ENCODE results near the gene PRKRA.

Gene PRKRA

DNA sequence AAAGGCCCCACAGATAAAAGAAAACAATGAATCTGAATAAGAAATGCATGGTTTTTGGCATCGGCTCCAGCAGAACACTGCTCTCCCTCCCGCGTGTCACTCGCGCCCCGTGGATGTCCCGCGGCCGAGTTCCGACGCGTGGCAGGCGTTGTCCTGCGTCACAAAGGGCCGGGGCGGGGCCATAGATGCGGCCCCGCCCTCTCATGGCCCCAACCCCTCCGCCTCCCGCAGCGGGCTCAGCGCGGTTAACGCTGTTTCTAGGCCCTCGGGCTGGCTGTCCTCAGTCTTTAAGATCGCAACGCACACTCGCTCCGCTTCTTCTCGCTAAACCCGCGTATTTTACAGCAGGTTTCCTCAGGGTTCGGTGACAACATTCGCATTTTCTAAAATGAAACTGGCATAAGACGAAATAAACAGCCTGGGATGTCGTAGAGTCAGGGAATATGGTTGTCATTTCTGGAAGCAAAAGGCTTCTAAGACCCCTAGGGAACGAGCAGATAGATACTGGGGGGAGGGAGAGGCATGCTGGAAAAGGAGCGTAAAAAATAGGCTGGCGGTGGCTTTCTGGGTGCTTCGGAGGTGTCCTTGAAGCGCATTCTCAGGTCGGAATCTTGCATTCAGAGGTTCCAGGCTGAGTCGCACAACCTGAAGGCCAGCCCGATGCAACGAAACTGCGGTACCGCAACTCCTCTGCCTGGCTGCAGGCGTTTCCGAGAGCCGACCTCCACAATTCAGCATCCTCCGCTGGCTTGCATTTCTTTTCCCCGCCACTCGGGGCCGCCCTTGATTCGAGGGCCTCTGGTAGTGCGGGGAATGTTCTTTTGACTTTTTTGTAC, 27.7 kb upstream of the PRKRA start, which contains the start of gene FKBP7:
TSS of gene FKBP7 (minus strand) at position 162 of the 836 bp plus-strand sequence. CDS start at position 61, 101 bp downstream.
- peaks cover 4% of the 10 kb centered on the region; the same call in 1 of the 2 replicates for H3K4me1 ChIP-seq
- no peaks in the 10 kb centered on the region for H3K36me3 ChIP-seq
- no peaks in the 10 kb centered on the region for H3K27me3 ChIP-seq
- TF ChIP-seq, protein P1, sequence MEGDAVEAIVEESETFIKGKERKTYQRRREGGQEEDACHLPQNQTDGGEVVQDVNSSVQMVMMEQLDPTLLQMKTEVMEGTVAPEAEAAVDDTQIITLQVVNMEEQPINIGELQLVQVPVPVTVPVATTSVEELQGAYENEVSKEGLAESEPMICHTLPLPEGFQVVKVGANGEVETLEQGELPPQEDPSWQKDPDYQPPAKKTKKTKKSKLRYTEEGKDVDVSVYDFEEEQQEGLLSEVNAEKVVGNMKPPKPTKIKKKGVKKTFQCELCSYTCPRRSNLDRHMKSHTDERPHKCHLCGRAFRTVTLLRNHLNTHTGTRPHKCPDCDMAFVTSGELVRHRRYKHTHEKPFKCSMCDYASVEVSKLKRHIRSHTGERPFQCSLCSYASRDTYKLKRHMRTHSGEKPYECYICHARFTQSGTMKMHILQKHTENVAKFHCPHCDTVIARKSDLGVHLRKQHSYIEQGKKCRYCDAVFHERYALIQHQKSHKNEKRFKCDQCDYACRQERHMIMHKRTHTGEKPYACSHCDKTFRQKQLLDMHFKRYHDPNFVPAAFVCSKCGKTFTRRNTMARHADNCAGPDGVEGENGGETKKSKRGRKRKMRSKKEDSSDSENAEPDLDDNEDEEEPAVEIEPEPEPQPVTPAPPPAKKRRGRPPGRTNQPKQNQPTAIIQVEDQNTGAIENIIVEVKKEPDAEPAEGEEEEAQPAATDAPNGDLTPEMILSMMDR (IDR thresholded peaks at IDR 0.05; ENCODE audit: low read depth, low read length) = peak; percentile 59
- H3K4me3 ChIP-seq (ENCODE audit: low read depth, low read length) = peak within 1 kb of the TSS; percentile 92
- no peaks in the 10 kb centered on the region for H3K9me3 ChIP-seq
- DNase-seq = peak; percentile 76

DNA sequence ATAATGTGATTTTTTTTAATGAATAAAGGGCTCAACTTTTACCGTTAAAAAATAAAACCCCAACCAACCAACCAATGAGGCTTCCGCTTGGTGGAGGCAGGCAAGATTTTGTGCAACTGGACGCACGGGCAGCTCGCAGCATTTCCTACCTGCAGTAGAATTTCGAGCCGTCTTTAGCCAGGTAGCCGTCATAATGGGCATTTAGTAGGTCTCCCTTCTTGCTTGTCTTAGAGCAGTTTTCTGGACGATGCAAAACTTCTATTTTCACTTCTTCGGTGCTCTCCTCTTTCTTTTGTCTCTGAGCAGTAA, 27.1 kb upstream of the PRKRA start:
- Histone ChIP-seq H3K27me3 (no peaks in the 10 kb centered on the region), H3K4me3 (ENCODE audit: low read depth, low read length) (peak overlapping the region; percentile 92), H3K9me3 (no peaks in the 10 kb centered on the region), H3K4me1 (peaks cover 4% of the 10 kb centered on the region; the same call in 1 of the 2 replicates), H3K36me3 (no peaks in the 10 kb centered on the region)
- TF ChIP-seq, protein P1 (IDR thresholded peaks at IDR 0.05; ENCODE audit: low read depth, low read length) = no peak
- DNase-seq = no peak

DNA sequence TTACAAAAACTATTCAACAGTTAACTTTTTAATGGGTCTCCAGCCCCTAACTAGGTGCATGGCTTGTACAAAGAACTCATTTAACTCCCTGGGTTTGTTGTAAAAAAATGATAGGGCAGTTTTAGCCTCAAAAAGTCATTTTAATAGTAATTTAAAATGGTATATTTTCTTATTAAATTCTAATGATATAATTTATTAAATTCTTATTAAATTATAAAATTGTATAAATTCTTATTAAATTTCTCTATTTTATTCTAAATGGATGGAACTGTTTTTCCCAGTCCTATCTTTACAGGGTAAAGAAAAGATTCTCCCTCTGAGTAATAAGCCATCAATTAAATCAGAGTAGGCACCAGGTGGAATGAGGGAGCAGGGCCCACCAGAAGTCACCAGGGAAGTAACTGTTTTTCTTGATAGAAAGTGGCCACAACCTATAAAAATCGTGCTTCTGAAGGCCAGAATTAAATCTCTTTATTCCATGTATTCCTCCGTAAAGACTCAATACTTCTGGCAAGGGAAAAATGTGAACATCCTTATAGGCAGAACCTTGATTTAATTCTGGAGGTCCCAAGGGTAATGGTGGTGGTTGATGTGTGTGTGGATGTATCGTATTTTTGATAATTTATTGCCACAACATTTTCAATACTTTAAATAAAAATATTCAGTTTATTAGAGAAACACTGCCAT, 26.6 kb upstream of the PRKRA start:
- H3K4me1 ChIP-seq = peaks cover 4% of the 10 kb centered on the region; the same call in 1 of the 2 replicates
- H3K4me3 ChIP-seq (ENCODE audit: low read depth, low read length) = peak overlapping the region; percentile 92
- no peak for DNase-seq
- TF ChIP-seq, protein P1 (IDR thresholded peaks at IDR 0.05; ENCODE audit: low read depth, low read length) = no peak
- H3K9me3 ChIP-seq = no peaks in the 10 kb centered on the region
- H3K36me3 ChIP-seq = no peaks in the 10 kb centered on the region
- H3K27me3 ChIP-seq = no peaks in the 10 kb centered on the region

DNA sequence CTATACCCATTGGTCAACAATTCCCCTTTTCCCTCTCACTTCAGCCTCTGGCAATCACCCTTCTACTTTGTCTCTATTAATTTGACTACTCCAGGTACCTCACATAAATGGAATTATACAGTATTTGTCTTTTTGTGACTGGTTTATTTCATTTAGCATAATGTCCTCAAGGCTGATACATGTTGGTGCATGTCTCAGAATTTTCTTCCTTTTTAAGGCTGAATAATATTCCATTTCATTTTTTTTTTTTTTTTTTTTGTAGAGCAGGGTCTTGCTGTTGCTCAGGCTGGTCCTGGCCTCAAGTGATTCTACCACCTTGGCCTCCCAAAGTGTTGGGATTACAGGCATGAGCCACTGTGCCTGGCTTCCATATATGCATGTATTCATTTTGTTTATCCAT, 25.5 kb upstream of the PRKRA start:
- Histone ChIP-seq H3K36me3 (no peaks in the 10 kb centered on the region), H3K27me3 (no peaks in the 10 kb centered on the region), H3K9me3 (no peaks in the 10 kb centered on the region), H3K4me1 (peaks cover 4% of the 10 kb centered on the region; the same call in 1 of the 2 replicates), H3K4me3 (ENCODE audit: low read depth, low read length) (no peak overlapping the region)
- TF ChIP-seq, protein P1 (IDR thresholded peaks at IDR 0.05; ENCODE audit: low read depth, low read length) = no peak
- DNase-seq = no peak

DNA sequence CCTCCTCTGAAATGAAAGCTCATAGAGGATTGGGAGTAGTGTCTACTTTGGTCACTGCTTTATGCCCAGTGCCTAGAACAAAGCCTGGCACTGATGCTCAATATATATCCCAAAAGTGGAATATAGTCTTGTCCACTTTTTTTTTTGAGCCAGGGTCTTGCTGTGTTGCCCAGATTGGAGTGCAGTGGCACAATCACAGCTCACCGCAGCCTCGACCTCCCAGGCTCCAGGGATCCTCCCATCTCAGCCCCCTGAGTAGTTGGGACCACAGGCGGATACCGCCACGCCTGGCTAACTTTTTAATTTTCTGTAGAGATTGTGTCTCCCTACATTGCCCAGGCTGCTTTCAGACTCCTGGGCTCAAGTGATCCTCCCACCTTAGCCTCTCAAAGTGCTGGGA, 23.6 kb upstream of the PRKRA start:
- Histone ChIP-seq H3K4me3 (ENCODE audit: low read depth, low read length) (no peak overlapping the region), H3K9me3 (no peaks in the 10 kb centered on the region), H3K27me3 (no peaks in the 10 kb centered on the region), H3K36me3 (no peaks in the 10 kb centered on the region), H3K4me1 (peaks cover 2% of the 10 kb centered on the region; the same call in 1 of the 2 replicates)
- no peak for DNase-seq
- TF ChIP-seq, protein P1 (IDR thresholded peaks at IDR 0.05; ENCODE audit: low read depth, low read length) = no peak

DNA sequence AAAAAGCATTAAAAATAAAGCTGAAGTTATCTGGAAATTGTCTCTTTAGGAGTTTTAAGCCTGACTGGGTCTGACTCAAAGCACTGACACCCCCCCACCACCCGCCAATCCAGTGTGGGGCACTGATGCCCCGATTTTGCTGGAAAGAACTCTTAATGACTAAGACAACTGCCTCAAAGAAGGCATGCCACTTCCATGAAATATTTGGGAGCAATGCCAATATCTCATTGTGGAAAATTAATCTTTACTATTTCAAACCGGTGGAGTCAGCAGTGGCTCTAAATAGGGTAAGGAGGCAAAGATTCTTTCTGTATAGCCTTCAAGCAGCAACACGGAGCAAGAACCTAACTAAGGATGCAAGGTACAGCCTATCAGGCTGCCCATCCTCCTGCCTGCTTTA, 23.0 kb upstream of the PRKRA start:
- Histone ChIP-seq H3K9me3 (no peaks in the 10 kb centered on the region), H3K4me1 (no peaks in the 10 kb centered on the region), H3K36me3 (no peaks in the 10 kb centered on the region), H3K27me3 (no peaks in the 10 kb centered on the region), H3K4me3 (ENCODE audit: low read depth, low read length) (no peak overlapping the region)
- DNase-seq = no peak
- TF ChIP-seq, protein P1 (IDR thresholded peaks at IDR 0.05; ENCODE audit: low read depth, low read length) = no peak
